Endothelial cell (in vitro differentiated cells): Measurements from ENCODE around the gene NHLH2. TPM values are rescaled to one million over a fixed set of nuclear protein-coding genes. Genes with fewer than 3 reads are reported as not detected.

Source experiments
- DNase-seq: peaks from one replicate; pipeline ENCODE4 v3.0.0; 2021; ENCODE audit warnings: low spot score
- H3K27ac Mint-ChIP-seq: one replicate; pipeline ENCODE4 v1.8.0; 2021; ENCODE audit warnings: mixed read lengths, inconsistent platforms; ENCODE audit not compliant: unreplicated experiment
- H3K27me3 Mint-ChIP-seq: one replicate; pipeline ENCODE4 v1.8.0; 2021; ENCODE audit warnings: mild to moderate bottlenecking, moderate library complexity, mixed read lengths, inconsistent platforms; ENCODE audit not compliant: unreplicated experiment
- H3K36me3 Mint-ChIP-seq: one replicate; pipeline ENCODE4 v1.8.0; 2021; ENCODE audit warnings: mild to moderate bottlenecking, low read depth, mixed read lengths, inconsistent platforms; ENCODE audit not compliant: unreplicated experiment
- H3K4me1 Mint-ChIP-seq: one replicate; pipeline ENCODE4 v1.8.0; 2021; ENCODE audit warnings: mild to moderate bottlenecking, mixed read lengths, inconsistent platforms; ENCODE audit not compliant: unreplicated experiment
- H3K4me3 Mint-ChIP-seq: one replicate; pipeline ENCODE4 v1.8.0; 2021; ENCODE audit warnings: mild to moderate bottlenecking, mixed read lengths, inconsistent platforms; ENCODE audit not compliant: unreplicated experiment
- H3K9me3 Mint-ChIP-seq: one replicate; pipeline ENCODE4 v1.8.0; 2021; ENCODE audit warnings: mixed read lengths, inconsistent platforms; ENCODE audit not compliant: unreplicated experiment
- CTCF ChIP-seq: fragments of 200-600 bp; sonication (generic); IDR thresholded peaks from one replicate; pipeline ENCODE4 v1.5.0; 2021; ENCODE audit warnings: antibody characterized with exemption; ENCODE audit not compliant: unreplicated experiment
- total RNA-seq: library from RNA; stranded (reverse); fragmentation: NEBNext Ultra II Directional; extraction: Animal tissue kit (Norgen Biotek cat#: 25700); gene quantifications from one replicate; pipeline ENCODE4 v1.2.1, GENCODE V29; 2021; ENCODE audit not compliant: unreplicated experiment

NHLH2 gene
- total RNA-seq, 1 donor from 2014 or later = 2.3 TPM

GRCh38 chr1:115880981-115881672 is 40.2 kb upstream of the NHLH2 start:
- H3K4me1 Mint-ChIP-seq = peaks cover 17% of the 10 kb centered on the region
- H3K36me3 Mint-ChIP-seq = no peaks in the 10 kb centered on the region
- no peak overlapping the region for H3K4me3 Mint-ChIP-seq
- no peak for DNase-seq
- no peaks in the 10 kb centered on the region for H3K9me3 Mint-ChIP-seq
- no peak for TF ChIP-seq CTCF
- no peaks in the 10 kb centered on the region for H3K27me3 Mint-ChIP-seq
- no peak overlapping the region for H3K27ac Mint-ChIP-seq

GRCh38 chr1:115879977-115880376 is 39.1 kb upstream of the NHLH2 start:
- no peaks in the 10 kb centered on the region for H3K27me3 Mint-ChIP-seq
- H3K4me3 Mint-ChIP-seq = no peak overlapping the region
- no peak for DNase-seq
- no peaks in the 10 kb centered on the region for H3K36me3 Mint-ChIP-seq
- no peaks in the 10 kb centered on the region for H3K9me3 Mint-ChIP-seq
- TF ChIP-seq CTCF = no peak
- peaks cover 18% of the 10 kb centered on the region for H3K4me1 Mint-ChIP-seq
- no peak overlapping the region for H3K27ac Mint-ChIP-seq

- peak; percentile 18 for DNase-seq
- H3K4me3 Mint-ChIP-seq = no peak overlapping the region
- no peaks in the 10 kb centered on the region for H3K36me3 Mint-ChIP-seq
- peaks cover 2% of the 10 kb centered on the region for H3K27me3 Mint-ChIP-seq
- TF ChIP-seq CTCF = no peak
- H3K27ac Mint-ChIP-seq = no peak overlapping the region
- H3K9me3 Mint-ChIP-seq = no peaks in the 10 kb centered on the region
- peaks cover 29% of the 10 kb centered on the region for H3K4me1 Mint-ChIP-seq
These were observed 36.6 kb upstream of the NHLH2 start for GRCh38 chr1:115877511-115877910.

DNA sequence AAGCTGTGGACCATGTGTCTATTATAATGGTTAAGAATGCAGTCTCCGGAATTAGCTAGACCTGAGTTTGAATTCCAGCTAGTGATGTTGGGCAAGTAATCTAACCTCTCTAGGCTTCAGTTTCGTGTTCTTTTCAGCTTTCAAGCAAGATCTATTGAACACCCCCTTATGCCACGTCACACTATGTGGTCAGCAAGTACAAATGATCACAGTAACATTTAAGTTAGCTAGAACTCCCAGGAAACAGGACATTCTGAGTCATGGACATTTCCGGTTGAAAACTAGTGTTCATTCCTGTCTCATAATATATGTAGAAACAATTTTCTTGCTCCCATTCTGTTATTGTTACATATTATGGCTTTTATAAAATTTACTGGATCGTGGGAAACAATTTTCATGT is 34.0 kb upstream of the NHLH2 start:
- Mint-ChIP-seq H3K27me3 (peaks cover 2% of the 10 kb centered on the region), H3K4me1 (peaks cover 29% of the 10 kb centered on the region), H3K4me3 (no peak overlapping the region), H3K9me3 (no peaks in the 10 kb centered on the region), H3K36me3 (no peaks in the 10 kb centered on the region), H3K27ac (peak overlapping the region; percentile 15)
- TF ChIP-seq CTCF = no peak
- DNase-seq = no peak

- H3K4me3 Mint-ChIP-seq = no peak overlapping the region
- H3K27ac Mint-ChIP-seq = no peak overlapping the region
- H3K4me1 Mint-ChIP-seq = peaks cover 29% of the 10 kb centered on the region
- peaks cover 2% of the 10 kb centered on the region for H3K27me3 Mint-ChIP-seq
- no peak for TF ChIP-seq CTCF
- DNase-seq = no peak
- H3K36me3 Mint-ChIP-seq = no peaks in the 10 kb centered on the region
- no peaks in the 10 kb centered on the region for H3K9me3 Mint-ChIP-seq
These were observed 33.6 kb upstream of the NHLH2 start for GRCh38 chr1:115874497-115874896.
